Esophagus muscularis mucosa (tissue), 4 donors: ENCODE results near the gene SLCO1A2. TPM values are rescaled to one million over a fixed set of nuclear protein-coding genes. Genes with fewer than 3 reads are reported as not detected.

Experiments
- DNase-seq: peaks from one replicate; pipeline ENCODE4 v3.0.0-alpha.2; 2017; ENCODE audit errors: extremely low spot score
- H3K27ac ChIP-seq, 4 donors: fragments of 200-600 bp; sonication (generic); replicated peaks in 1 of 4; 1 replicate in 3 of 4; 2 replicates in 1 of 4; pipeline ENCODE4 v1.5.1; 2016 to 2019; ENCODE audit warnings: mild to moderate bottlenecking in 1 of 4
- H3K27me3 ChIP-seq, 4 donors: fragments of 200-600 bp; sonication (generic); one replicate each; pipeline versions ENCODE4 v1.5.1 to v1.6.0; 2016 to 2019
- H3K36me3 ChIP-seq, 4 donors: fragments of 200-600 bp; sonication (generic); one replicate each; pipeline ENCODE4 v1.5.1; 2016 to 2019
- H3K4me1 ChIP-seq, 4 donors: fragments of 200-600 bp; sonication (generic); one replicate each; pipeline ENCODE4 v1.5.1; 2016 to 2019
- H3K4me3 ChIP-seq, 4 donors: fragments of 200-600 bp; sonication (generic); 1 replicate in 2 of 4; 2 replicates in 2 of 4; pipeline ENCODE4 v1.5.1; 2016 to 2019; ENCODE audit warnings: mild to moderate bottlenecking in 4 of 4, moderate library complexity in 1 of 4
- H3K9me3 ChIP-seq, 4 donors: fragments of 200-600 bp; sonication (generic); 1 replicate in 3 of 4; 2 replicates in 1 of 4; pipeline ENCODE4 v1.5.1; 2016 to 2019
- CTCF ChIP-seq, 3 experiments: fragments of 200-600 bp in 2 of 3; fragments of 450-650 bp in 1 of 3; sonication (generic) in 2 of 3; IDR thresholded peaks; one replicate each; pipeline ENCODE4 v1.5.1; 2017 to 2019; ENCODE audit warnings: antibody characterized with exemption in 3 of 3, mild to moderate bottlenecking in 2 of 3, moderate library complexity in 1 of 3
- EP300 ChIP-seq: sonication (generic); formaldehyde crosslinking; IDR thresholded peaks from one replicate; pipeline ENCODE4 v1.6.1; 2017; ENCODE audit warnings: antibody characterized with exemption
- POLR2A ChIP-seq: fragments of 450-650 bp; IDR thresholded peaks from one replicate; pipeline ENCODE4 v1.6.1; 2017; ENCODE audit warnings: antibody characterized with exemption, moderate library complexity, mild to moderate bottlenecking, low read depth
- POLR2AphosphoS5 ChIP-seq, 2 donors: sonication (generic); formaldehyde crosslinking; IDR thresholded peaks; one replicate each; pipeline ENCODE4 v1.6.1; 2017; ENCODE audit warnings: antibody characterized with exemption in 2 of 2
- WGBS: methylation state at CpG from one replicate; pipeline ENCODE4 v1.1.5; 2018; 5-methylcytosine and 5-hydroxymethylcytosine counted together
- intact Hi-C: fragments of 100-400 bp; cut with DNase I; formaldehyde crosslinking; loops from one replicate; pipeline ENCODE4 v1.15.1; 2023
- total RNA-seq, 4 donors: library from RNA; depleted of rRNA; stranded (reverse); fragments of >200 nt; gene quantifications; one replicate each; pipeline versions ENCODE4 v1.1.0 to v1.2.1, GENCODE V29; 2016

SLCO1A2 gene
- total RNA-seq, 4 donors from 2014 or later: 0.19 TPM; not detected in 3

GRCh38 chr12:21219206-21219605 is 115.5 kb downstream of the SLCO1A2 start:
- DNase-seq: no peak
- Histone ChIP-seq H3K4me3 (no peak overlapping the region), H3K9me3 (no peaks in the 10 kb centered on the region), H3K27me3 (no peaks in the 10 kb centered on the region), H3K36me3 (no peaks in the 10 kb centered on the region), H3K27ac (no peak overlapping the region), H3K4me1 (no peaks in the 10 kb centered on the region)
- 50% methylated on average over 2 of the region's 2 CpGs for WGBS
- intact Hi-C loops: no loop called here
- TF ChIP-seq POLR2AphosphoS5 (IDR thresholded peaks at IDR 0.05) (no peak), CTCF (IDR thresholded peaks at IDR 0.05) (no peak), EP300 (no peak), POLR2A (no peak)

Other genes with a start within 250 kb of the SLCO1A2 start
- not detected for gene SLCO1B1, start 203.7 kb downstream of the SLCO1A2 start, total RNA-seq
- gene IAPP, start 38.0 kb upstream of the SLCO1A2 start, total RNA-seq: not detected
- 10 to 100 TPM; 14.7 to 18.9 (median 17.1) TPM for gene PYROXD1, start 102.7 kb upstream of the SLCO1A2 start, total RNA-seq
- gene RECQL, start 166.7 kb upstream of the SLCO1A2 start, total RNA-seq: 10 to 100 TPM; 36.4 to 45.0 (median 42.2) TPM
- 10 to 100 TPM; 11.8 to 24.7 (median 21.6) TPM for gene GOLT1B, start 166.9 kb upstream of the SLCO1A2 start, total RNA-seq
- 1 to 10 TPM in 1 of 4 donors, under 1 TPM in 3; 0.40 to 1.2 (median 0.66) TPM for gene SPX, start 191.4 kb upstream of the SLCO1A2 start, total RNA-seq